SK-N-MC (cell line): Measurements from ENCODE around the gene GEMIN5.
"Not testable (repeated sequence)": the region's sequence is repeated elsewhere in the genome, so short reads cannot be mapped to it uniquely, and the experiment has no call there.

Experiments used
- EZH2 ChIP-seq: fragments of 200-600 bp; sonication (generic); IDR thresholded peaks from one replicate; pipeline ENCODE4 v1.6.1; 2017; ENCODE audit warnings: antibody characterized with exemption
- FOXP2 ChIP-seq: optimal IDR thresholded peaks from 2 replicates; pipeline ENCODE3; 2011; ENCODE audit warnings: mild to moderate bottlenecking, moderate library complexity; ENCODE audit not compliant: insufficient read depth; ENCODE audit errors: extremely low read length, control extremely low read depth
- POLR2AphosphoS5 ChIP-seq: IDR thresholded peaks from 2 replicates; pipeline ENCODE4 v1.6.1; 2012; ENCODE audit warnings: mild to moderate bottlenecking, low read depth, low read length, borderline replicate concordance

DNA sequence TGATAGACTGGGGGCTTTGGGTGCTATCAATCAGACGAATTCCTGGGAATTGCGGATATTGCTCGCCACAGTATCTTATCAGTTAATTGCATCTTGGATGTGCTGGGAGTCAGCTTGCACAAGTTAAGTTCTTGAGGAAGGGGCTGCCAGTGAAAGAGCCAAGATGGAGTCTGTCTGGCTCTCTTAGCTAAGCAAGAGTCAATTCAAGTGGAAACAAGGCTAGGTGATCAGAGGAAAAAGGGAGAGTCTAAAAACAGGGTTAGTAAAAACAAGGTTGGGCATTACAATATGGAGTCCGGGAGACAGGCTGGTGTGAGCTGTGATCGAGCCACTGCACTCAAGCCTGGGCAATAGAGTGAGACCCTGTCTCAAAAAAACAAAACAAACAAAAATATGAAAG is 1.4 kb upstream of the GEMIN5 start:
- TF ChIP-seq POLR2AphosphoS5, FOXP2, EZH2: not testable (repeated sequence)
